Heart right ventricle (tissue), 16 donors: ENCODE measurements around the gene ATP8B3. TPM values are rescaled to one million over a fixed set of nuclear protein-coding genes. Genes with fewer than 3 reads are reported as not detected.

ENCODE experiments used
- ATAC-seq, 8 donors: fragments of 200-7000 bp; cut with Tn5 transposase; one replicate each; pipeline ENCODE4 v1.9.1; 2020; ENCODE audit warnings: mild to moderate bottlenecking in 8 of 8, moderate library complexity in 8 of 8, moderate number of reproducible peaks in 1 of 8
- DNase-seq, 2 donors: peaks; one replicate each; pipeline ENCODE4 v3.0.0-alpha.2; 2020
- H3K27ac ChIP-seq, 10 donors: fragments of 200-600 bp; sonication (generic) in 2 of 10; one replicate each; pipeline versions ENCODE4 v1.5.0 to v1.8.0; 2020 to 2022; ENCODE audit warnings: mild to moderate bottlenecking in 3 of 10
- H3K27me3 ChIP-seq, 7 donors: fragments of 200-600 bp; one replicate each; pipeline ENCODE4 v1.8.0; 2021 to 2022; ENCODE audit warnings: mild to moderate bottlenecking in 2 of 7
- H3K36me3 ChIP-seq, 9 donors: fragments of 200-600 bp; sonication (generic) in 1 of 9; one replicate each; pipeline versions ENCODE4 v1.5.0 to v1.8.0; 2020 to 2022; ENCODE audit warnings: mild to moderate bottlenecking in 2 of 9
- H3K4me1 ChIP-seq, 9 donors: fragments of 200-600 bp; sonication (generic) in 1 of 9; one replicate each; pipeline versions ENCODE4 v1.5.0 to v1.8.0; 2020 to 2022; ENCODE audit warnings: mild to moderate bottlenecking in 4 of 9
- H3K4me3 ChIP-seq, 10 donors: fragments of 200-600 bp; sonication (generic) in 2 of 10; one replicate each; pipeline versions ENCODE4 v1.5.0 to v1.8.0; 2020 to 2022; ENCODE audit warnings: mild to moderate bottlenecking in 7 of 10, moderate library complexity in 2 of 10
- H3K9me3 ChIP-seq, 11 donors: fragments of 200-600 bp in 10 of 11; sonication (generic) in 2 of 11; one replicate each; pipeline versions ENCODE4 v1.5.0 to v1.8.0; 2013 to 2022; ENCODE audit warnings: mild to moderate bottlenecking in 2 of 11, control low read depth in 1 of 11, moderate library complexity in 1 of 11
- WGBS, 2 donors: extraction: QIAGEN DNeasy Blood & Tissue Kit; methylation state at CpG; one replicate each; pipeline ENCODE4 v1.1.7; 2013; ENCODE audit warnings: inconsistent platforms in 1 of 2; 5-methylcytosine and 5-hydroxymethylcytosine counted together
- intact Hi-C, 10 donors: fragments of 100-400 bp; cut with DNase I; formaldehyde crosslinking; loops; one replicate each; pipeline versions ENCODE4 v1.11.1 to v1.14.2; 2022
- polyA plus RNA-seq, 2 donors: library from polyadenylated mRNA; stranded (reverse); fragments of 200-250 nt; gene quantifications; one replicate each; pipeline ENCODE4 v1.2.3, GENCODE V29; 2013
- total RNA-seq, 10 donors: library from RNA; stranded (reverse); fragmentation: NEBNext Ultra II Directional in 3 of 10; extraction: Animal tissue kit (Norgen Biotek cat#: 25700) in 3 of 10; gene quantifications; one replicate each; pipeline versions ENCODE4 v1.2.1 to v1.2.4, GENCODE V29; 2021 to 2023
- TF ChIP-seq, protein P1 (sequence below), 9 donors: fragments of 200-600 bp; sonication (generic) in 2 of 9; IDR thresholded peaks; one replicate each; pipeline versions ENCODE4 v1.5.0 to v1.8.0; 2021 to 2022; ENCODE audit warnings: antibody characterized with exemption in 9 of 9, mild to moderate bottlenecking in 5 of 9, moderate library complexity in 1 of 9
- donor health status: Arrhythmogenic right ventricular cardiomyopathy.
- donor health status: ischemic (EF 13 %, LVEDD 7.1; RV severe dilation, severe dysfunction).
- donor health status: healthy with polysubstance abuse.
- donor health status: DM: no; HTN: yes; CAD: no.
- donor health status: DM: no; HTN: no; CAD: no.
- donor health status: ischemic (EF 25% LVEDD 6.9; RV normal size, moderate dysfunction).
- donor health status: ischemic (EF 25% LVEDD 5.7; RV mildly dilated, moderate dysfunction).
- donor health status: healthy.
- donor health status: DM: yes; HTN: yes; CAD: no.
- donor health status: Ischemic cardiomyopathy.
- donor health status: ischemic (EF 35%, LVEDD 5.7; RV mildly dilated, moderate dysfunction).
- donor health status: nonischemic (EF 11% LVEDD 7.7; RV severe dilation, severe dysfunction).
- donor health status: DM: yes; HTN: yes; CAD: no.
- donor health status: PGD.
- donor health status: ischemic (EF 29% LVEDD 5.4; RV normal size, mild dysfunction).
- donor health status: nonischemic (EF 23%, LVEDD 6.1; RV moderate dilation, normal function).

Gene ATP8B3
- total and polyA plus RNA-seq, 12 donors, result 0.13 to 3.4 (median 0.52) TPM

DNA sequence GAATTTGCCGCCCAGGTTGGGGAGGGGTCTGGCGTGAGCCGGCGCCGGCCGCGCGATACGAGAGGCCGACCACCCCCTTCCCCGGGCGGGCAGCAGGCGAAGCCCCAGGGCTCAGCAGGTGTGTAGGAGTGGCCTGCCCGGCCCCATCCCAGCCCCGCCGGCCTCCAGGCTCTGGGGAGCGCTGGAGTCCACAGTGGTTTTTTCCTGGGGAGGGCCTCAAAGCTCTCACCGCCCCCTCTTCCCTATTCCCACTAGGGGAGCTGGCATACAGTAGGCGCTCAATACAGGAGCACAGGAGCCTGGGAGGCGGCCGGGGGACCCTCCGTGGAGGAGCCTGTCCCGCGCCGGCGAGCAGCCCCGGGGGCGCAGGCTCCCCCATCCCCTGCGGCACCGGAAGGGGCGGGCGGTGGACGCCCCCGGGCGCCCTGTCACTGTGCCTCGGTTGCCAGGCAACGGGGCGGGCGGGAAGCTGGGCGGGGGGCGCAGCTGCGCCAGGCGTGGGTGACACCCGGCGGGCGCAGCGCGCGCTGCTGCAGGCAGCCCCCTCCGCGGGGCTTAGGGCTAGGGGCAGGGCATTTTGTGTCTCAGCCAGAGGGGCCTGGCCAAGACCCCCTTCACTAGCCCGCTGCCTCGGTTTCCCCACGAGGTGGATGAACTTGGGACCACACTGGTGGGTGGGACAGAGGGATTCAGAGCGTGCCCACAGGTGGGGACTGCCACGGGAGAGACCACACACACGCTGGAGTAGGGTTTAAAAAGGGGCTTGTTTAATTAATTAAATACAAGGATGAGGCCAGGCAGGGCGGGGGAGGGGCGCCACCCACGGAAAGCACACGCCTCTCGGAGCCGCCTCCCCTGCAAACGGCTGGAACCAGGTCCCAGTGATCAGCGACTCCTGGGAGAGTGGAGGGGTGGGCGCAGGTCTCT lies 39.8 kb upstream of the ATP8B3 start:
- no peak for DNase-seq
- no peaks in the 10 kb centered on the region for H3K27me3 ChIP-seq
- no peak for ATAC-seq
- 15 to 38% methylated on average over 65 to 66 of the region's 66 CpGs for WGBS, 2 donors
- intact Hi-C loops, result no loop called here
- TF ChIP-seq, protein P1, sequence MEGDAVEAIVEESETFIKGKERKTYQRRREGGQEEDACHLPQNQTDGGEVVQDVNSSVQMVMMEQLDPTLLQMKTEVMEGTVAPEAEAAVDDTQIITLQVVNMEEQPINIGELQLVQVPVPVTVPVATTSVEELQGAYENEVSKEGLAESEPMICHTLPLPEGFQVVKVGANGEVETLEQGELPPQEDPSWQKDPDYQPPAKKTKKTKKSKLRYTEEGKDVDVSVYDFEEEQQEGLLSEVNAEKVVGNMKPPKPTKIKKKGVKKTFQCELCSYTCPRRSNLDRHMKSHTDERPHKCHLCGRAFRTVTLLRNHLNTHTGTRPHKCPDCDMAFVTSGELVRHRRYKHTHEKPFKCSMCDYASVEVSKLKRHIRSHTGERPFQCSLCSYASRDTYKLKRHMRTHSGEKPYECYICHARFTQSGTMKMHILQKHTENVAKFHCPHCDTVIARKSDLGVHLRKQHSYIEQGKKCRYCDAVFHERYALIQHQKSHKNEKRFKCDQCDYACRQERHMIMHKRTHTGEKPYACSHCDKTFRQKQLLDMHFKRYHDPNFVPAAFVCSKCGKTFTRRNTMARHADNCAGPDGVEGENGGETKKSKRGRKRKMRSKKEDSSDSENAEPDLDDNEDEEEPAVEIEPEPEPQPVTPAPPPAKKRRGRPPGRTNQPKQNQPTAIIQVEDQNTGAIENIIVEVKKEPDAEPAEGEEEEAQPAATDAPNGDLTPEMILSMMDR (IDR thresholded peaks at IDR 0.05), result no peak
- peak overlapping the region in 1 of 10 donors; percentile 11 for H3K4me3 ChIP-seq
- peaks cover 0 to 6% (median 0%) of the 10 kb centered on the region in 9 donors for H3K36me3 ChIP-seq
- no peaks in the 10 kb centered on the region for H3K9me3 ChIP-seq
- H3K4me1 ChIP-seq, result peaks cover 22 to 68% (median 44%) of the 10 kb centered on the region in 9 donors
- peak overlapping the region in 2 of 10 donors; percentile 2 to 15 for H3K27ac ChIP-seq

DNA sequence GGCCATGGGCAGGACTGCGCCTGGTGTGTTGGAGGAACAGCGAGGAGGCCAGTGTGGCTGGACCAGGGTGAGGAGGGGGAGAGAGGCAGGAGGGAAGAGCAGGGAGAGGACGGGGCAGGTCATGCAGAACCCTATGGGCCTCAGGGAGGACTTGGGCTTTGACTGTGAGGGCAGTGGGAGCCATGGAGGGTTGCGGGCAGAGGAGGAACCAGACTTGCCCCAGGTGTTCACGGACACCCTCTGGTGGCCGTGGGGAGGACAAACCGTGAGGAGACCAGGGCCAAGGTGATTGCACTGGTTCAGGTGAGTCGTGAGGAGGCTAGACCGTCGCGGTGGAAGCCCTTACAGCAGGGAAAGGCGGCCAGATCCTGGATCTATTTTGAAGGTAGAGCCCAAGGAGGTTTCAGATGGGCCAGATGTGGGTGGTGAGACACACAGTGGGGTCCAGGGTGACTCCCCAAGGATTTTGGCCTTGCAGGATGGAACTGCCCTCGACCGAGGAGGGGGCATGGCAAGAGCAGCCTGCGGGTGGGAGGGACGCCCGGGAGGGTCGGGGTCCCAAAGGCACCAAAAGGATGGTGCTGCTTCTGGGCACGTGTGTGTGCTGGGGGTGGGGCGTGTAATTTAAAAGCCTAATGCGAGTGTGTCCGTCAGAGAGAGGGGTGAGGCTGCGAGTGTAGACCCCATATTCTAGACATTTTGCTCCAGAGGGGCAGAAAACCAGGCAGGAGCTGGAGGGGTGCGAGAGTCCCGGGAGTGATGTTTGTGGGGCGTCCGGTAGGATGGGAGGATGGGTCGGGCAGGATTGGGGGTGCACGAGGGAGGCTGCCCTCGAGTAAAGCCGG lies 39.0 kb upstream of the ATP8B3 start:
- H3K9me3 ChIP-seq, result no peaks in the 10 kb centered on the region
- H3K4me1 ChIP-seq, result peaks cover 23 to 70% (median 45%) of the 10 kb centered on the region in 9 donors
- TF ChIP-seq, protein P1 (IDR thresholded peaks at IDR 0.05), result peak in 1 of 9 donors; percentile 8
- WGBS, 2 donors, result 68 to 73% methylated on average over 30 to 31 of the region's 31 CpGs
- intact Hi-C loops, result no loop called here
- ATAC-seq (no peak), DNase-seq (no peak)
- peaks cover 0 to 6% (median 0%) of the 10 kb centered on the region in 9 donors for H3K36me3 ChIP-seq
- H3K27me3 ChIP-seq, result no peaks in the 10 kb centered on the region
- peak overlapping the region in 1 of 10 donors; percentile 11 for H3K4me3 ChIP-seq
- H3K27ac ChIP-seq, result no peak overlapping the region

DNA sequence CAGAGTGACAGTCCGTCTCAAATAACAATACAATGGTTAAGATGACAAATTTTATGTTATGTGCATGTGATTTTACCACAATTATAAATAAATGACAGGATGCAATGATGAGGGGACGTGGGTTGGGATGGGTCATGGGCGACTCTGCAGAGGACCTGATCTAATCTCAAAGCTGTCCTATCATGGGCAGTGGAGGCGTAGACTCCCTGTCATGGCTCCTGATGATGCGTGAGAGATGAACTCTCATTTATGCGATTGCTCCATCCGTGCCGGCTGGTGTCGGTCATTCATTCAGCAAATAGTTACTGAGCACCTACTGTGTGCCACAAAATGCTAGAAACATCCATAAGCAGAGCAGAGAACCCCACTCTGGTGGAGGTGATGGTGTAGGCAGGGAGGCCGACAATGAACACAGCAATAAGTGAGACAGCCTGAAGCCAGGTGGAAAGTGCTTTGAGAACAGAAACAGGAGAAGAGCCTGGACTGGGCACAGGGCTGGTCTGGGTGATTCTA lies 37.9 kb upstream of the ATP8B3 start:
- WGBS, 2 donors, result 92% methylated on average over 10 of the region's 10 CpGs
- no peaks in the 10 kb centered on the region for H3K27me3 ChIP-seq

More for the DNA sequence above, 37.9 kb upstream of the ATP8B3 start:
- DNase-seq, result no peak
- H3K4me3 ChIP-seq, result no peak overlapping the region
- no peak overlapping the region for H3K27ac ChIP-seq
- peaks cover 19 to 68% (median 48%) of the 10 kb centered on the region in 9 donors for H3K4me1 ChIP-seq
- TF ChIP-seq, protein P1 (IDR thresholded peaks at IDR 0.05), result no peak
- H3K36me3 ChIP-seq, result peaks cover 0 to 11% (median 0%) of the 10 kb centered on the region in 9 donors
- ATAC-seq, result no peak
- no peaks in the 10 kb centered on the region for H3K9me3 ChIP-seq
- intact Hi-C loops, result loop anchor here in 1 of 10 donors (2.0 kb wide), 1 partner anchor 25 kb away; no protein-coding TSS in a partner anchor
